ENCODE data around the gene IGFBP5.

The IGFBP5 gene

DNA sequence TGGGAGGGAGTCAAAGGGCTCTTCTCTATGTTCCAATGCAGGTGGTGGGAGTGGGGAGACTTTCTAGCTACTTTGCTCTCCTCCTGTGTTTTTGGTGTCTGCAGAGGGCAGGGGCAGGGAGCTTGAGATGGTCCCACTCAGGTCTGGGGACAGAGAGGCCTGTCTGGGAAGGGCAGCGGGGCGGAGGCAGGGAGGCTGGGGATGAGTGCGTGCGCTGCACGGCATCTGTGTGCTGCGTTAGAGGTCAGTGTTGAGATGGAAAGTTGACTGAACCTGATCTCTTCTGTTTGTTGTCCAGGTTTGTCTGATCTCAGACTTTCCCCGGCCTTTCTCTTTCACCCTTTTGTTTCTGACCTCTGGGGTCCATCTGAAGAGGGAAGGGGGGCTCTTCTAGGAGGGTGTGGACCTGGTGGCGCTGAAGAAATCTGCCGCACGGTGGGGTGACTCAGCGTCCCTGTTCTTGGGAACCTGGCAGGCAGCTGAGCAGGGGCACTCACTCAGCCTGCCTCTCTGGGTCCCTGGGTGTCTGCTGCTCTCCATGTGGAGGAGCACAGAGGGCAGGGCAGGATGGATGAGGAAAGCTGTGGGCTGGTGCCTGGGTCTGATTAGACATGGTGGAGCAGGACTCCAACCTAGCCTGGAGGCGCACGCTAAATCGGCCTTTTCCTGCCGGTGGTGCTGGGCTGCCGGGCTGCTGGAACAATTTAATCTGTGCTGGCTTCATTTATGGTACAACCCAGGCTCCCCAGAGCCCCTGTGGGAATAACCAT is 38.1 kb downstream of the IGFBP5 start:
- H3K27me3 ChIP-seq (ENCODE audit: control insufficient read depth, insufficient read depth, low read length), result no peaks in the 10 kb centered on the region
- H3K4me2 ChIP-seq (ENCODE audit: low read length), result no peak overlapping the region
- H3K9ac ChIP-seq, result no peak overlapping the region
- no peak overlapping the region for H3K4me3 ChIP-seq (ENCODE audit: low read depth, low read length)
- H3K9me3 ChIP-seq (ENCODE audit: control insufficient read depth, low read length), result no peaks in the 10 kb centered on the region
- H3K79me2 ChIP-seq, result no peaks in the 10 kb centered on the region
- TF ChIP-seq, protein P1, sequence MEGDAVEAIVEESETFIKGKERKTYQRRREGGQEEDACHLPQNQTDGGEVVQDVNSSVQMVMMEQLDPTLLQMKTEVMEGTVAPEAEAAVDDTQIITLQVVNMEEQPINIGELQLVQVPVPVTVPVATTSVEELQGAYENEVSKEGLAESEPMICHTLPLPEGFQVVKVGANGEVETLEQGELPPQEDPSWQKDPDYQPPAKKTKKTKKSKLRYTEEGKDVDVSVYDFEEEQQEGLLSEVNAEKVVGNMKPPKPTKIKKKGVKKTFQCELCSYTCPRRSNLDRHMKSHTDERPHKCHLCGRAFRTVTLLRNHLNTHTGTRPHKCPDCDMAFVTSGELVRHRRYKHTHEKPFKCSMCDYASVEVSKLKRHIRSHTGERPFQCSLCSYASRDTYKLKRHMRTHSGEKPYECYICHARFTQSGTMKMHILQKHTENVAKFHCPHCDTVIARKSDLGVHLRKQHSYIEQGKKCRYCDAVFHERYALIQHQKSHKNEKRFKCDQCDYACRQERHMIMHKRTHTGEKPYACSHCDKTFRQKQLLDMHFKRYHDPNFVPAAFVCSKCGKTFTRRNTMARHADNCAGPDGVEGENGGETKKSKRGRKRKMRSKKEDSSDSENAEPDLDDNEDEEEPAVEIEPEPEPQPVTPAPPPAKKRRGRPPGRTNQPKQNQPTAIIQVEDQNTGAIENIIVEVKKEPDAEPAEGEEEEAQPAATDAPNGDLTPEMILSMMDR (IDR thresholded peaks at IDR 0.05), result no peak
- H3K36me3 ChIP-seq (ENCODE audit: control insufficient read depth, insufficient read depth, low read length), result no peaks in the 10 kb centered on the region
- no peaks in the 10 kb centered on the region for H3K4me1 ChIP-seq
- no peak overlapping the region for H2AFZ ChIP-seq
- no peak overlapping the region for H3K27ac ChIP-seq

DNA sequence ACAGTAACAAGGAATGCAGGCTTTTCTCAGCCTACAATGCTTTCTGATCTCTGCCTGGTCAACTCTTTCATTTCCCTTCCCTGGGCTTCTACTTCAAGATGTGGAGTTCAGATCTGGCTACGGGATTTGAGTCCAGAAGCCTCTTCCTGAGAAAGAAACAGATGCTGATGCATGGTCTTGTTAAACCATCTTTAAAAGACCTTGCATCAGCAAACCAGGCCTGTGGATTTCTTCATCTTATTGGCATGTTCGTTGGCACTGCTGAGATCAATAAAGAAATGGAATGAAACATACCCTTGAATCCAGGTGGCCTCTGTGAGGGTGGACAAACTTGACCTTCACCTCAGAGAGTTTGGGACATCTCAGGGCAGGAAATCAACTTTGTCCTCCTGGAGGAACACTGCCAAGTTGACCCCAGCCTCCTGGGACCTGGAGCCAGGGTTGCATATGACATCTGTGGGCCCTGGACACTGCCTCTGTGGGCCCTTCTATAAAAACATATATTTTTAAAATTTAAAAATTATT is 40.8 kb downstream of the IGFBP5 start:
- TF ChIP-seq, protein P1 (IDR thresholded peaks at IDR 0.05), result no peak
- Histone ChIP-seq H3K27ac (no peak overlapping the region), H3K4me3 (ENCODE audit: low read depth, low read length) (no peak overlapping the region), H3K9me3 (ENCODE audit: control insufficient read depth, low read length) (no peaks in the 10 kb centered on the region), H3K9ac (no peak overlapping the region), H2AFZ (no peak overlapping the region), H3K79me2 (no peaks in the 10 kb centered on the region), H3K36me3 (ENCODE audit: control insufficient read depth, insufficient read depth, low read length) (no peaks in the 10 kb centered on the region), H3K4me1 (no peaks in the 10 kb centered on the region), H3K4me2 (ENCODE audit: low read length) (no peak overlapping the region), H3K27me3 (ENCODE audit: control insufficient read depth, insufficient read depth, low read length) (no peaks in the 10 kb centered on the region)

DNA sequence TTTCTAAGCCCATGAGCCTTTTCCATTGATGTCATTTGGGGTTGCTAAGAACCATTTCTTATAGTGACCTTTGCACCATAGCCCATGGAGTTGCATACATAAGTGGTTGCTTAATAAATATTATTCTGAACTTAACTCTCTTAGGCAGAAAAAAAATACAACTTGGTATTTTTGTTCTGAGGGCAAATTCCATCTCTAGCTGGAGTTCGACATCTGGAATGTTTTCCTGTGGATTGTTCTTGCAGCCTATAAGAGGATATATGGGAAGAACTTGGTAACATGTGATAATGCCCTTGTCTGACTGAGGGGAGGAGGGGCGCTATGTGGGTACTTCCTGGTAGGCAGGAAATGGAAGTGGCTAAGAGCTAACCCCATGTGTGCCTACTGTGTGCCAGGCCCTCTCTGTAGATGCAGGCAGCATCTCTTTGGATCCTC is 41.4 kb downstream of the IGFBP5 start:
- no peak overlapping the region for H3K4me2 ChIP-seq (ENCODE audit: low read length)
- H2AFZ ChIP-seq, result no peak overlapping the region
- TF ChIP-seq, protein P1 (IDR thresholded peaks at IDR 0.05), result no peak
- H3K36me3 ChIP-seq (ENCODE audit: control insufficient read depth, insufficient read depth, low read length), result no peaks in the 10 kb centered on the region
- no peaks in the 10 kb centered on the region for H3K79me2 ChIP-seq
- no peaks in the 10 kb centered on the region for H3K9me3 ChIP-seq (ENCODE audit: control insufficient read depth, low read length)
- H3K4me1 ChIP-seq, result no peaks in the 10 kb centered on the region
- no peak overlapping the region for H3K9ac ChIP-seq
- no peaks in the 10 kb centered on the region for H3K27me3 ChIP-seq (ENCODE audit: control insufficient read depth, insufficient read depth, low read length)
- no peak overlapping the region for H3K27ac ChIP-seq
- no peak overlapping the region for H3K4me3 ChIP-seq (ENCODE audit: low read depth, low read length)

DNA sequence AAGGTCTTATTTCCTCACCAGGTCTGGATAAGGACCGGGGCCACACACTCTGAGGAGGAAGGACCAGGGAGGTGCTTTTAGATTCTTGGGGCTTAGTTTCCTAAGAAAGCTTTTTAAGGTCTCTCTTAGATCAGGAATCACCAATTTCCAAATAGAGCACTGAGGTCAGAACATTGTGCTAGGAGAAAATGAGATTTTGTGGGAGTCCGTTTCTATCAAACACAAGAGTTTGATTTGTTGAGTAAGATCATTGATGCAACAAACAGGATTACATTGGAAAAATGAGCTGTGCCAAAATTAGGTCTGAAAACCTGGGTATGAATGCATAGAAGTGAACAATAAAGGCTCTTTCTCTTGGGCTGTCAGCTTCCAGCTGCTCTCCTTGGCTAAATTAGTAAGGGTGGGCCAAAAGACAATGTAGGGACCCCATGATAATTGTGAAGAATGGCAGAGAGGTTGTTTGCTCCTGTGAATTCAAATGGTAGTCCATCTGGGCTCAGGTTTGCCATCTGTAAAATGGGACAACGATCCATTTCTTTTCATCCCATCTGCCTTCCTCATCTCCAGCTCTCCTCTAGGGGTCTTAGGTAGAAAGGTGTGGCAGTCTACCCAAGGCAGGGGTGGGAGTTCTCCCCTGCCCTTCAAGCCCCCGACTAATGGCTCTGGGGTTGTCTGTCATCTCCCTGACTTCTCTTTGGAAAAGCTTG is 42.1 kb downstream of the IGFBP5 start:
- Histone ChIP-seq H3K4me2 (ENCODE audit: low read length) (no peak overlapping the region), H3K9me3 (ENCODE audit: control insufficient read depth, low read length) (no peaks in the 10 kb centered on the region), H2AFZ (no peak overlapping the region)

More for the DNA sequence above, 42.1 kb downstream of the IGFBP5 start:
- TF ChIP-seq, protein P1 (IDR thresholded peaks at IDR 0.05), result no peak
- H3K27me3 ChIP-seq (ENCODE audit: control insufficient read depth, insufficient read depth, low read length), result no peaks in the 10 kb centered on the region
- H3K4me1 ChIP-seq, result no peaks in the 10 kb centered on the region
- H3K79me2 ChIP-seq, result no peaks in the 10 kb centered on the region
- H3K4me3 ChIP-seq (ENCODE audit: low read depth, low read length), result no peak overlapping the region
- H3K9ac ChIP-seq, result no peak overlapping the region
- no peak overlapping the region for H3K27ac ChIP-seq
- H3K36me3 ChIP-seq (ENCODE audit: control insufficient read depth, insufficient read depth, low read length), result no peaks in the 10 kb centered on the region

Data from parathyroid adenoma (tissue), 2 donors.